GM12801 (cell line): ENCODE data around the gene CEP131.

ENCODE experiments used
- CTCF ChIP-seq: IDR thresholded peaks from one replicate; pipeline ENCODE4 v1.5.1; 2011; ENCODE audit warnings: control low read depth; ENCODE audit not compliant: insufficient read length; ENCODE audit errors: extremely low read depth

CEP131 gene

GRCh38 chr17:81221842-81222619 lies 734 bp downstream of the CEP131 start:
- TF ChIP-seq CTCF = no peak

- no peak for TF ChIP-seq CTCF
These were observed 1.4 kb downstream of the CEP131 start for GRCh38 chr17:81221371-81221841.

- TF ChIP-seq CTCF = no peak
These were observed 3.1 kb downstream of the CEP131 start for GRCh38 chr17:81219476-81220180.

GRCh38 chr17:81218991-81219390 lies 3.8 kb downstream of the CEP131 start:
- no peak for TF ChIP-seq CTCF

- TF ChIP-seq CTCF = no peak
These were observed 4.3 kb downstream of the CEP131 start for GRCh38 chr17:81218459-81218858.

GRCh38 chr17:81217491-81217890 lies 5.3 kb downstream of the CEP131 start:
- TF ChIP-seq CTCF = no peak

GRCh38 chr17:81213978-81214377 lies 8.8 kb downstream of the CEP131 start:
- TF ChIP-seq CTCF = no peak
